ENCODE data around the gene JADE1.

DNA sequence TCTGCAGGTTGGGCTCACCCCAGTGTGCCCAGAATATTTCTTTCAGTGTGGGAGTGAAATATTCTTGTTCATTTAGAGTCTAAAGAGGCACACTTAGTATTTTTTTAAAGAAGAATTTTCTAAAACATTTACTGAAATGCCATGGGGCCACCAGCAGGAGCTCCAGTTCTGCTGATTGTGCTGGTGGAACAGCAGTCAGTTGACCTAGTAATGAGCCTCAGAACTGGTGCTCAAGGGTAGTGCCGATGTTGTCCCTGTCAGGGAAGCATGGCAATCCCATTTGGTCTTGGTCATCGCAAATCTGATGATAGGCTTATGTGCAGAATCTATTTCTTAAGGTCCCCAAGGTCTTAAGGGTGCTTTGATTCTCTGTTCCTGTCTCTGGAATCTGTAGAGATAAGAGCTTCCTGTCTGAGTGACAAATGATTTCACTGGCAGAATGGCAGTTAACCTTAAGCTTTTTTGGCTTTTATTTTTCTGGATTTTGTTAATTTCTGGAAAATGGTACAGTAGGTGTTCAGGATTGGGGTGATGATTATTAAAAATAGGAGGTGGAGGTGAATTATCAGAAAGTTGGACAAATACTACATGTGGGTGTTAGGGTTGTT, 31.3 kb downstream of the JADE1 start:
- TF ChIP-seq, protein P1, sequence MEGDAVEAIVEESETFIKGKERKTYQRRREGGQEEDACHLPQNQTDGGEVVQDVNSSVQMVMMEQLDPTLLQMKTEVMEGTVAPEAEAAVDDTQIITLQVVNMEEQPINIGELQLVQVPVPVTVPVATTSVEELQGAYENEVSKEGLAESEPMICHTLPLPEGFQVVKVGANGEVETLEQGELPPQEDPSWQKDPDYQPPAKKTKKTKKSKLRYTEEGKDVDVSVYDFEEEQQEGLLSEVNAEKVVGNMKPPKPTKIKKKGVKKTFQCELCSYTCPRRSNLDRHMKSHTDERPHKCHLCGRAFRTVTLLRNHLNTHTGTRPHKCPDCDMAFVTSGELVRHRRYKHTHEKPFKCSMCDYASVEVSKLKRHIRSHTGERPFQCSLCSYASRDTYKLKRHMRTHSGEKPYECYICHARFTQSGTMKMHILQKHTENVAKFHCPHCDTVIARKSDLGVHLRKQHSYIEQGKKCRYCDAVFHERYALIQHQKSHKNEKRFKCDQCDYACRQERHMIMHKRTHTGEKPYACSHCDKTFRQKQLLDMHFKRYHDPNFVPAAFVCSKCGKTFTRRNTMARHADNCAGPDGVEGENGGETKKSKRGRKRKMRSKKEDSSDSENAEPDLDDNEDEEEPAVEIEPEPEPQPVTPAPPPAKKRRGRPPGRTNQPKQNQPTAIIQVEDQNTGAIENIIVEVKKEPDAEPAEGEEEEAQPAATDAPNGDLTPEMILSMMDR (IDR thresholded peaks at IDR 0.05): no peak
- no peak for TF ChIP-seq POLR2A (IDR thresholded peaks at IDR 0.05)
